Right lobe of liver (tissue), 6 donors: ENCODE data around the gene GRM5. TPM values are rescaled to one million over a fixed set of nuclear protein-coding genes. Genes with fewer than 3 reads are reported as not detected.

Source experiments
- ATAC-seq, 4 donors: fragments of 200-7000 bp; cut with Tn5 transposase; one replicate each; pipeline ENCODE4 v1.9.1; 2020; ENCODE audit warnings: mild to moderate bottlenecking in 4 of 4, moderate library complexity in 4 of 4
- DNase-seq, 3 donors: peaks; one replicate each; pipeline ENCODE4 v3.0.0-alpha.2; 2020
- H3K27ac ChIP-seq, 3 donors: fragments of 200-600 bp; one replicate each; pipeline ENCODE4 v1.8.0; 2022
- H3K27me3 ChIP-seq, 2 donors: fragments of 200-600 bp; one replicate each; pipeline ENCODE4 v1.8.0; 2022
- H3K36me3 ChIP-seq, 4 donors: fragments of 200-600 bp; sonication (generic) in 1 of 4; one replicate each; pipeline versions ENCODE4 v1.5.1 to v1.8.0; 2017 to 2022; ENCODE audit warnings: control low read depth in 1 of 4
- H3K4me1 ChIP-seq, 4 donors: fragments of 200-600 bp; sonication (generic) in 1 of 4; one replicate each; pipeline versions ENCODE4 v1.5.1 to v1.8.0; 2017 to 2022; ENCODE audit warnings: control low read depth in 1 of 4
- H3K4me3 ChIP-seq, 3 donors: fragments of 200-600 bp; one replicate each; pipeline ENCODE4 v1.8.0; 2022
- H3K9me3 ChIP-seq, 4 donors: fragments of 200-600 bp; sonication (generic) in 1 of 4; one replicate each; pipeline versions ENCODE4 v1.5.1 to v1.8.0; 2017 to 2022; ENCODE audit warnings: control low read depth in 1 of 4
- POLR2A ChIP-seq: fragments of 450-650 bp; IDR thresholded peaks from one replicate; pipeline ENCODE4 v1.6.1; 2017; ENCODE audit warnings: antibody characterized with exemption, mild to moderate bottlenecking
- WGBS: methylation state at CpG from one replicate; pipeline ENCODE4 v1.1.6; 2018; ENCODE audit warnings: low coverage, low lambda C conversion rate; ENCODE audit not compliant: insufficient coverage; ENCODE audit errors: missing lambda C conversion rate; 5-methylcytosine and 5-hydroxymethylcytosine counted together
- intact Hi-C, 2 donors: fragments of 100-400 bp; cut with DNase I; formaldehyde crosslinking; loops; one replicate each; pipeline versions ENCODE4 v1.11.2 to v1.14.1; 2022
- total RNA-seq, 6 experiments: library from RNA; depleted of rRNA in 2 of 6; stranded (reverse); fragments of >200 nt in 2 of 6; fragmentation: NEBNext Ultra II Directional in 3 of 6; extraction: Animal tissue kit (Norgen Biotek cat#: 25700) in 3 of 6; gene quantifications; one replicate each; pipeline versions ENCODE4 v1.1.0 to v1.2.4, GENCODE V29; 2016 to 2023
- TF ChIP-seq, protein P1 (sequence below), 4 donors: fragments of 200-600 bp in 3 of 4; fragments of 450-650 bp in 1 of 4; IDR thresholded peaks; one replicate each; pipeline versions ENCODE4 v1.5.1 to v1.8.0; 2016 to 2022; ENCODE audit warnings: antibody characterized with exemption in 4 of 4, mild to moderate bottlenecking in 2 of 4
- donor health status: DM: no; HTN: yes; CAD: no.
- donor health status: DM: no; HTN: no; CAD: no.
- donor health status: DM: no; HTN: no; CAD: no.
- donor health status: DM: no; HTN: yes; CAD: no.
- donor health status: DM: no; HTN: yes; CAD: no.

Gene GRM5
- total RNA-seq, 6 experiments from 2014 or later: not detected

- WGBS: 50% methylated on average over 2 of the region's 2 CpGs
- no peak for TF ChIP-seq POLR2A
- TF ChIP-seq, protein P1, sequence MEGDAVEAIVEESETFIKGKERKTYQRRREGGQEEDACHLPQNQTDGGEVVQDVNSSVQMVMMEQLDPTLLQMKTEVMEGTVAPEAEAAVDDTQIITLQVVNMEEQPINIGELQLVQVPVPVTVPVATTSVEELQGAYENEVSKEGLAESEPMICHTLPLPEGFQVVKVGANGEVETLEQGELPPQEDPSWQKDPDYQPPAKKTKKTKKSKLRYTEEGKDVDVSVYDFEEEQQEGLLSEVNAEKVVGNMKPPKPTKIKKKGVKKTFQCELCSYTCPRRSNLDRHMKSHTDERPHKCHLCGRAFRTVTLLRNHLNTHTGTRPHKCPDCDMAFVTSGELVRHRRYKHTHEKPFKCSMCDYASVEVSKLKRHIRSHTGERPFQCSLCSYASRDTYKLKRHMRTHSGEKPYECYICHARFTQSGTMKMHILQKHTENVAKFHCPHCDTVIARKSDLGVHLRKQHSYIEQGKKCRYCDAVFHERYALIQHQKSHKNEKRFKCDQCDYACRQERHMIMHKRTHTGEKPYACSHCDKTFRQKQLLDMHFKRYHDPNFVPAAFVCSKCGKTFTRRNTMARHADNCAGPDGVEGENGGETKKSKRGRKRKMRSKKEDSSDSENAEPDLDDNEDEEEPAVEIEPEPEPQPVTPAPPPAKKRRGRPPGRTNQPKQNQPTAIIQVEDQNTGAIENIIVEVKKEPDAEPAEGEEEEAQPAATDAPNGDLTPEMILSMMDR (IDR thresholded peaks at IDR 0.05): no peak
- no peaks in the 10 kb centered on the region for H3K9me3 ChIP-seq
- no peak for DNase-seq
- H3K27me3 ChIP-seq: no peaks in the 10 kb centered on the region
- no peaks in the 10 kb centered on the region for H3K4me1 ChIP-seq
- no peak overlapping the region for H3K27ac ChIP-seq
- H3K36me3 ChIP-seq: no peaks in the 10 kb centered on the region
- H3K4me3 ChIP-seq: no peak overlapping the region
- intact Hi-C loops: no loop called here
- no peak for ATAC-seq
Observed at GRCh38 chr11:88597387-88597786, 468.4 kb downstream of the GRM5 start.

DNA sequence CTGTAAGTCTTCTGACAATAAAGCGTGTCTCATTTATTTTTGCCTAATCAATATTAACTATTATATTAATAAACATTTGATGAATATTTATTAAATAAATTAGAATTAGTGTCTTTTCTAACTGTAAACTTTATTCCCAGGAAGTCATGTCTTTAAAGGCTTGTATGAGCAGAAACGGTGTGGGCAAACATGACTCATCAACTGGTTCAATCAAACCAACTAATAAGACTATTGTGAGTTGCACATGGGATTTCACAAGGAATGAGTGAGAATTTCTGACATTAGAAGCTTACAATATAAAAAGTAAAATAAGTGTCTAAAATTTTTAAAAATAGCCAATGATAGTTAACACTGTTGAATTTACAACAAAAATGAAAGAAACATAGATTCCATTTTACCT, 469.0 kb downstream of the GRM5 start:
- WGBS: 65% methylated on average over 2 of the region's 2 CpGs
- DNase-seq (no peak), ATAC-seq (no peak)
- intact Hi-C loops: no loop called here
- Histone ChIP-seq H3K9me3 (no peaks in the 10 kb centered on the region), H3K4me3 (no peak overlapping the region), H3K27ac (no peak overlapping the region), H3K4me1 (no peaks in the 10 kb centered on the region), H3K36me3 (no peaks in the 10 kb centered on the region), H3K27me3 (no peaks in the 10 kb centered on the region)
- no peak for TF ChIP-seq POLR2A
- TF ChIP-seq, protein P1 (IDR thresholded peaks at IDR 0.05): no peak

DNA sequence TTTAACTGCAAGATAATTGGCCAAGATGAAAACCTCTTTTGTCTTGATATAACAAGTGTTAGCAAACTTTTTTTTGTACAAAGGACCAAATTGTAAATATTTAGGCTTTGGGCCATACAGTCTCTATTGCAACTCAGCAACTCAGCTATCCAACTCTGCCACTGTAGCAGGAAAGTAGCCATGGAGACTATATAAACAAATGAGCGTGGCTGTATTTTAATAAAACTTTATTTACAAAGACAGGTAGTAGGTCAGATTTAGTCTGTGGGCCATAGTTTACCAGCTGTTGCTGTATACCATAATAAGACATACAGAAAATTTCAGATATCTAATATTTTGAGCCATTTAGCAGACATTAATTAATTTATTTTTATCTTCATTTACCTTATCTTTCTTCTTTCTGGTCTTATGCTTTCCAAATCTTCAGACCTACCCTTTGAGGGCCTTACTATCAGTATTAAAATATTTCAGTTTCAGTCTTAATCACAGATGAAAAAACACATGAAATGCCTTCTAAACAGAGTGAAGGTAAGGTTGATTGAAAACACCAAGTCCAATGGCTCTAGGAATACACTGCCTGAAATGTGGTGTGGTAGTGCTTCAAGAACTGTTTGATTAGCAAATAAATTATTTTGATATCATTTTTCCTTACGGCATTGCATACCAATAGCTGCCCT, 471.4 kb downstream of the GRM5 start:
- no peak for ATAC-seq

DNA sequence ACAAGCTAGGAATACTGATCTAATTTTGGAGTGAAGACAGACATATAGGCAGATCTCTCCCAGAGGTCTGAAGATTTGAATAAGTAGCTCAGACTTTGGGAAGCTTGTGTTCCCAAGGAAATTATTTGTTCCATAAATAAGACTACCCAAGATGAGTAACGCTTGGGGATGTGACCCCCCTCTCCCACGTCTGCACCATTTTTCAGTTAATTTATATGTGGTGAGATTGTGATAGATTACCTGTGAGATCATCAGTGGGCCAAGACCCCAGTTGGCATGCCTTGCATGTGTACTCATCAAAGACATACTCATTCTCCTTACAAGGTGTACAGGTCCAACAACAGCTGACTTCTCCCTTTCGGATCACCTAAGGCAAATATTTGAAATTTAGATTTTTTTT, 475.4 kb downstream of the GRM5 start:
- WGBS: 69% methylated on average over 3 of the region's 3 CpGs
- H3K4me1 ChIP-seq: no peaks in the 10 kb centered on the region
- H3K4me3 ChIP-seq: no peak overlapping the region
- no peaks in the 10 kb centered on the region for H3K27me3 ChIP-seq
- no peak overlapping the region for H3K27ac ChIP-seq
- no peak for DNase-seq
- TF ChIP-seq POLR2A: no peak
- TF ChIP-seq, protein P1 (IDR thresholded peaks at IDR 0.05): no peak
- intact Hi-C loops: no loop called here
- no peaks in the 10 kb centered on the region for H3K36me3 ChIP-seq
- no peak for ATAC-seq
- no peaks in the 10 kb centered on the region for H3K9me3 ChIP-seq

More for the DNA sequence above, 471.4 kb downstream of the GRM5 start:
- no peaks in the 10 kb centered on the region for H3K27me3 ChIP-seq
- no peak overlapping the region for H3K4me3 ChIP-seq
- DNase-seq: no peak
- 56% methylated on average over 2 of the region's 2 CpGs for WGBS
- TF ChIP-seq, protein P1 (IDR thresholded peaks at IDR 0.05): no peak
- no peak for TF ChIP-seq POLR2A
- H3K36me3 ChIP-seq: no peaks in the 10 kb centered on the region
- H3K9me3 ChIP-seq: no peaks in the 10 kb centered on the region
- intact Hi-C loops: no loop called here
- H3K4me1 ChIP-seq: no peaks in the 10 kb centered on the region
- H3K27ac ChIP-seq: no peak overlapping the region
